Retinal pigment epithelial cell (primary cell): ENCODE data around the gene CHKA.
A peak's percentile ranks its signal among the peaks of the same experiment; 100 is the strongest.

Source experiments
- DNase-seq: peaks from one replicate; pipeline ENCODE4 v3.0.0-alpha.2; 2010; ENCODE audit warnings: low read depth
- H3K4me3 ChIP-seq: 2 replicates; pipeline ENCODE4 v1.5.1; 2011; ENCODE audit warnings: mild to moderate bottlenecking, low read length, control low read depth, moderate library complexity
- CTCF ChIP-seq: conservative IDR thresholded peaks from 2 replicates; pipeline ENCODE4 v1.5.1; 2011; ENCODE audit warnings: low read depth, low read length, control low read depth, inconsistent platforms

CHKA gene

GRCh38 chr11:68083517-68083916 is 37.7 kb downstream of the CHKA start:
- DNase-seq, result no peak
- no peak for TF ChIP-seq CTCF
- no peak overlapping the region for H3K4me3 ChIP-seq

GRCh38 chr11:68082481-68082880 is 38.7 kb downstream of the CHKA start:
- TF ChIP-seq CTCF, result no peak
- no peak overlapping the region for H3K4me3 ChIP-seq
- no peak for DNase-seq

GRCh38 chr11:68081691-68082090 is 39.5 kb downstream of the CHKA start:
- DNase-seq, result no peak
- no peak overlapping the region for H3K4me3 ChIP-seq
- no peak for TF ChIP-seq CTCF

GRCh38 chr11:68080860-68081259 is 40.3 kb downstream of the CHKA start:
- no peak for DNase-seq
- TF ChIP-seq CTCF, result no peak
- no peak overlapping the region for H3K4me3 ChIP-seq

GRCh38 chr11:68077617-68078582 is 43.3 kb downstream of the CHKA start:
- no peak overlapping the region for H3K4me3 ChIP-seq
- no peak for TF ChIP-seq CTCF
- DNase-seq, result no peak

- peak; percentile 52 for TF ChIP-seq CTCF
- DNase-seq, result no peak
- no peak overlapping the region for H3K4me3 ChIP-seq
Measured at GRCh38 chr11:68076371-68077042, 44.7 kb downstream of the CHKA start.
